ENCODE results near the gene PSMB10. TPM values are rescaled to one million over a fixed set of nuclear protein-coding genes. Genes with fewer than 3 reads are reported as not detected.

The PSMB10 gene
- total RNA-seq, 1 experiment from 2014 or later: 39.5 TPM

- no peaks in the 10 kb centered on the region for H3K9me3 ChIP-seq (ENCODE audit: insufficient read depth, low read depth)
- H3K36me3 ChIP-seq (ENCODE audit: low read depth): no peaks in the 10 kb centered on the region
- no peak overlapping the region for H3K27ac ChIP-seq
- H4K20me1 ChIP-seq (ENCODE audit: insufficient read depth): peaks cover 42% of the 10 kb centered on the region
- no peak for DNase-seq
- POLR2A ChIA-PET (ENCODE audit: unreplicated experiment): interaction anchor here (0.7 kb wide), 1 partner anchor 99 kb away, joined by 11 read pairs; no protein-coding TSS in a partner anchor
- H2AFZ ChIP-seq: no peak overlapping the region
- no peaks in the 10 kb centered on the region for H3K4me1 ChIP-seq (replicated peaks; ENCODE audit: insufficient read depth)
- H3K4me3 ChIP-seq: no peak overlapping the region
- H3F3A ChIP-seq (ENCODE audit: insufficient read depth, low read depth): no peaks in the 10 kb centered on the region
- BruUV-seq (replicated peaks): no TSS peak
- no peaks in the 10 kb centered on the region for H3K27me3 ChIP-seq (ENCODE audit: insufficient read depth, low read depth)
- no peaks in the 10 kb centered on the region for H3K79me2 ChIP-seq (ENCODE audit: low read depth)
- TF ChIP-seq, protein P1, sequence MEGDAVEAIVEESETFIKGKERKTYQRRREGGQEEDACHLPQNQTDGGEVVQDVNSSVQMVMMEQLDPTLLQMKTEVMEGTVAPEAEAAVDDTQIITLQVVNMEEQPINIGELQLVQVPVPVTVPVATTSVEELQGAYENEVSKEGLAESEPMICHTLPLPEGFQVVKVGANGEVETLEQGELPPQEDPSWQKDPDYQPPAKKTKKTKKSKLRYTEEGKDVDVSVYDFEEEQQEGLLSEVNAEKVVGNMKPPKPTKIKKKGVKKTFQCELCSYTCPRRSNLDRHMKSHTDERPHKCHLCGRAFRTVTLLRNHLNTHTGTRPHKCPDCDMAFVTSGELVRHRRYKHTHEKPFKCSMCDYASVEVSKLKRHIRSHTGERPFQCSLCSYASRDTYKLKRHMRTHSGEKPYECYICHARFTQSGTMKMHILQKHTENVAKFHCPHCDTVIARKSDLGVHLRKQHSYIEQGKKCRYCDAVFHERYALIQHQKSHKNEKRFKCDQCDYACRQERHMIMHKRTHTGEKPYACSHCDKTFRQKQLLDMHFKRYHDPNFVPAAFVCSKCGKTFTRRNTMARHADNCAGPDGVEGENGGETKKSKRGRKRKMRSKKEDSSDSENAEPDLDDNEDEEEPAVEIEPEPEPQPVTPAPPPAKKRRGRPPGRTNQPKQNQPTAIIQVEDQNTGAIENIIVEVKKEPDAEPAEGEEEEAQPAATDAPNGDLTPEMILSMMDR (conservative IDR thresholded peaks at IDR 0.05): no peak
- no peak for TF ChIP-seq EZH2 (IDR thresholded peaks at IDR 0.05; ENCODE audit: low read depth)
- intact Hi-C loops (cut with micrococcal nuclease; ENCODE audit: unreplicated experiment): no loop called here
- CTCF ChIA-PET: interaction anchor here (0.6 kb wide), 1 partner anchor 79 kb away, joined by 8 read pairs; no protein-coding TSS in a partner anchor
- H3K4me2 ChIP-seq: no peak overlapping the region
- no peaks in the 10 kb centered on the region for H3K9me2 ChIP-seq (ENCODE audit: insufficient read depth)
Observed at GRCh38 chr16:67914758-67915495, 21.7 kb downstream of the PSMB10 start.

DNA sequence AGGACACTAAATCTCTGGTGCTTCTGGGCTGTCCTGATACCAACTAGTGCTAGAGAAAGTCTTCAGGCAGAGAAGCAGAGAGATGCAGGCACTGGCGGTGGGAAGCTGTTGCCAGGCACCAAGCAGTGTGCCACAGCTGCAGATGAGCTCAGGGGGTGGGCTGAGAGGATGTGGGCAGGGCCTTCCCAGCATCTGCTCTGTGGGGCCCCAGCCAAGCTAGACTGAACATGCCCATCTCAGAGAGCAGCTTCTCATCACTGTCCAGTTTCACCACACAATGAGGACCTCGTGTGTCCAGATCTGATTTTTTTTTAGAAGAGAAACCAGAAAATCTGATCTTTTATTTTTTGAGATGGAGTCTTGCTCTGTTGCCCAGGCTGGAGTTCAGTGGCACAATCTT is 26.5 kb downstream of the PSMB10 start:
- BruUV-seq (replicated peaks): no TSS peak
- no peak overlapping the region for H2AFZ ChIP-seq

DNA sequence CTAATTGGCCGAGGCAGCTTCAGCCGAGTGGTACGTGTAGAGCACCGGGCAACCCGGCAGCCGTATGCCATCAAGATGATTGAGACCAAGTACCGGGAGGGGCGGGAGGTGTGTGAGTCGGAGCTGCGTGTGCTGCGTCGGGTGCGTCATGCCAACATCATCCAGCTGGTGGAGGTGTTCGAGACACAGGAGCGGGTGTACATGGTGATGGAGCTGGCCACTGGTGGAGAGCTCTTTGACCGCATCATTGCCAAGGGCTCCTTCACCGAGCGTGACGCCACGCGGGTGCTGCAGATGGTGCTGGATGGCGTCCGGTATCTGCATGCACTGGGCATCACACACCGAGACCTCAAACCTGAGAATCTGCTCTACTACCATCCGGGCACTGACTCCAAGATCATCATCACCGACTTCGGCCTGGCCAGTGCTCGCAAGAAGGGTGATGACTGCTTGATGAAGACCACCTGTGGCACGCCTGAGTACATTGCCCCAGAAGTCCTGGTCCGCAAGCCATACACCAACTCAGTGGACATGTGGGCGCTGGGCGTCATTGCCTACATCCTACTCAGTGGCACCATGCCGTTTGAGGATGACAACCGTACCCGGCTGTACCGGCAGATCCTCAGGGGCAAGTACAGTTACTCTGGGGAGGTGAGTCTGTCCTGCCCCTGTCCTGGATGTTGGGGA is 27.5 kb downstream of the PSMB10 start:
- POLR2A ChIA-PET (ENCODE audit: unreplicated experiment): no interaction called here
- BruUV-seq (replicated peaks): no TSS peak

More for the DNA sequence above, 26.5 kb downstream of the PSMB10 start:
- DNase-seq: no peak
- Histone ChIP-seq H4K20me1 (ENCODE audit: insufficient read depth) (peaks cover 4% of the 10 kb centered on the region; the same call in 1 of the 2 replicates), H3K4me2 (no peak overlapping the region), H3K4me3 (no peak overlapping the region), H3K36me3 (ENCODE audit: low read depth) (no peaks in the 10 kb centered on the region), H3K27ac (no peak overlapping the region), H3K9me3 (ENCODE audit: insufficient read depth, low read depth) (no peaks in the 10 kb centered on the region), H3K9me2 (ENCODE audit: insufficient read depth) (no peaks in the 10 kb centered on the region), H3K79me2 (ENCODE audit: low read depth) (no peaks in the 10 kb centered on the region), H3F3A (ENCODE audit: insufficient read depth, low read depth) (no peaks in the 10 kb centered on the region), H3K27me3 (ENCODE audit: insufficient read depth, low read depth) (no peaks in the 10 kb centered on the region), H3K4me1 (replicated peaks; ENCODE audit: insufficient read depth) (no peaks in the 10 kb centered on the region)
- no peak for TF ChIP-seq EZH2 (IDR thresholded peaks at IDR 0.05; ENCODE audit: low read depth)
- TF ChIP-seq, protein P1 (conservative IDR thresholded peaks at IDR 0.05): no peak
- CTCF ChIA-PET: no interaction called here
- intact Hi-C loops (cut with micrococcal nuclease; ENCODE audit: unreplicated experiment): no loop called here
- POLR2A ChIA-PET (ENCODE audit: unreplicated experiment): no interaction called here

More for the DNA sequence above, 27.5 kb downstream of the PSMB10 start:
- Histone ChIP-seq H3K9me2 (ENCODE audit: insufficient read depth) (no peaks in the 10 kb centered on the region), H3F3A (ENCODE audit: insufficient read depth, low read depth) (no peaks in the 10 kb centered on the region), H3K4me2 (no peak overlapping the region), H3K27ac (no peak overlapping the region), H3K27me3 (ENCODE audit: insufficient read depth, low read depth) (no peaks in the 10 kb centered on the region), H3K36me3 (ENCODE audit: low read depth) (no peaks in the 10 kb centered on the region), H3K4me3 (no peak overlapping the region), H3K9me3 (ENCODE audit: insufficient read depth, low read depth) (no peaks in the 10 kb centered on the region), H4K20me1 (ENCODE audit: insufficient read depth) (peaks cover 4% of the 10 kb centered on the region; the same call in 1 of the 2 replicates), H2AFZ (no peak overlapping the region), H3K79me2 (ENCODE audit: low read depth) (no peaks in the 10 kb centered on the region), H3K4me1 (replicated peaks; ENCODE audit: insufficient read depth) (no peaks in the 10 kb centered on the region)
- CTCF ChIA-PET: no interaction called here
- intact Hi-C loops (cut with micrococcal nuclease; ENCODE audit: unreplicated experiment): no loop called here
- TF ChIP-seq EZH2 (IDR thresholded peaks at IDR 0.05; ENCODE audit: low read depth): no peak
- TF ChIP-seq, protein P1 (conservative IDR thresholded peaks at IDR 0.05): no peak
- no peak for DNase-seq

Measured in PC-9 (cell line).